Ovary (tissue), 3 donors: Measurements from ENCODE around the gene TUBGCP4.

Experiments
- CTCF ChIP-seq, 3 donors: fragments of 450-650 bp in 2 of 3; fragments of 200-600 bp in 1 of 3; IDR thresholded peaks; one replicate each; pipeline versions ENCODE4 v1.5.1 to v1.8.0; 2016 to 2022; ENCODE audit warnings: antibody characterized with exemption in 3 of 3, mild to moderate bottlenecking in 1 of 3
- EP300 ChIP-seq: sonication (generic); formaldehyde crosslinking; IDR thresholded peaks from one replicate; pipeline ENCODE4 v1.6.1; 2017; ENCODE audit warnings: antibody characterized with exemption
- POLR2A ChIP-seq: fragments of 450-650 bp; IDR thresholded peaks from one replicate; pipeline ENCODE4 v1.6.1; 2017; ENCODE audit warnings: antibody characterized with exemption, mild to moderate bottlenecking, moderate library complexity
- donor health status: DM: no; HTN: no; CAD: no.

DNA sequence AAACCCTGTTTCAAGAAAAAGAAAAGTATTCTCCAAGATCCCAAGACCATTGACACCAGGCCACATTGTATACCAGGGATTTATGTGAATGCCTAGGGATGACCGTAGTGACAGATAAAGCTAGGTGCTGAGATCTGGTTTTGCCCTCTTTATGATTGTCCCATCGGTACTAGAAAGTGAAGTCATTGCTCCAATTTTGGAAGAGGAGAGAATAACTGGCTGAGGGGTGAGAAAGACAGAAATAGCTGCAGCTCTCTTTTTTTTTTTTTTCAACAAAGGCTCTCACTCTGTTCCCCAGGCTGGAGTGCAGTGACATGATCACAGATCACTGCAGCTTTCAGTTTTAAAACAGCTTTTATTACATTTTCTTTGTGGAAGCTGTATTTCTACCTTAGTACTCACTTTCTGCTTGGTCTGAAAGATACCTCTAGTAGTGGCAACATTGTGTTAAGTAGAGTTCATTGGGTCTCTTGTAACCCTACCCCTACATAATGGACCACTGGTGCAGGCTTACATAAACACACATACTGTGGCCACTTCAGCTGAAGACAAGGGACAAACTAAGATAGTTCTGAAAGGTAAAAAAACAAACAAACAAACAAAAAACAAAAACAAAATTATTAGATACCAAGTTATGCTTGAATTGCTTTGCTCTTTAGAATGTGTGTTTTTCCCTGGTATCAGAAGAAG is 18.1 kb upstream of the TUBGCP4 start:
- no peak for TF ChIP-seq POLR2A
- no peak for TF ChIP-seq CTCF (IDR thresholded peaks at IDR 0.05)
- TF ChIP-seq EP300: no peak
